ENCODE data around the gene OR2T8. TPM values are rescaled to one million over a fixed set of nuclear protein-coding genes. Genes with fewer than 3 reads are reported as not detected.
A peak's percentile ranks its signal among the peaks of the same experiment; 100 is the strongest.
"Not testable (repeated sequence)": the region's sequence is repeated elsewhere in the genome, so short reads cannot be mapped to it uniquely, and the experiment has no call there.

OR2T8 gene
- total RNA-seq, 2 experiments from 2014 or later = not detected

DNA sequence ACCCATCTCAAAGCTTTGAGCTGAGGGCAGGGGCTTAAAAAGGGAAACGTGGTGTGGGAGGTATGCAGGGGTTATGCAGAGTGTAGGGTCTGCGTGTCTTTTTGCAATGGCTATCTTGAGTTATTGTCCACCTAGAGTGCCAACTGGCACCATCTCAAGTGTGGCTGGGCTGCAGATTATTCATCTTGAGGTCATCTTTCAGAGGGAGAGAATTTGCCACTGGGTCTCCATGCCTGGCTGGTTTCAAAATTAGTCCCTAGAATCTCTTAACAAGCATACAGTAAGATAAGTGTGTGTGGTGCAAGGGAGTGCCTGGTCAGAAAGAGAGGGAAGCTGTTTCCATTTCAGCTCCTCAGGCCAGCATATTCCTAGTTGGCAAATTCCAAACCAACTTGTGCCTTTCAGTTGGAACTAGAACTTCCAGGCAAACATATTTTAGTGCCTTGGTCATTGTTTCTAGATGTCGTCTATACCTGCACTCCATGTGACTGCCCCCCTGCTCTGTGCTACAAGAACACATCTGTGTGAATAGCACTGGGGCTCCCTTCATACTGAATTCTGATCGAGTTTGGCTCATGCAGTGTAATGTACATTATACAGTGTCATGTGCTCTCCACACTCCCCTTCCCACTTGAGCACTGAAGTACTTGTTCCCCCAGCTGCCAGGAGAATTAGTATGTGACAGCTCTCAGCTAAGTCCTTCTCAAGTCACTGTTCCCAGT, 5.0 kb upstream of the OR2T8 start:
- CTCF ChIA-PET = interaction anchor here (0.6 to 1.1 kb wide), 2 partner anchors 9 to 21 kb away, joined by 3 to 5 read pairs; no protein-coding TSS in a partner anchor
- ATAC-seq (no peak), DNase-seq (no peak)
- Mint-ChIP-seq H3K9me3 (ENCODE audit: low read depth) (no peaks in the 10 kb centered on the region), H3K4me3 (no peak overlapping the region), H3K27me3 (peaks cover 7% of the 10 kb centered on the region), H3K4me1 (no peaks in the 10 kb centered on the region), H3K27ac (no peak overlapping the region), H3K36me3 (ENCODE audit: low read depth) (no peaks in the 10 kb centered on the region)
- POLR2A ChIA-PET = no interaction called here
- intact Hi-C loops (cut with DNase I, micrococcal nuclease) = loop anchor here in 1 of 2 experiments (5.0 kb wide), 1 partner anchor 233 kb away; no protein-coding TSS in a partner anchor

GRCh38 chr1:247923941-247924340, 3.9 kb downstream of the OR2T8 start:
- Mint-ChIP-seq H3K27ac (no peak overlapping the region), H3K4me1 (no peaks in the 10 kb centered on the region), H3K4me3 (no peak overlapping the region), H3K36me3 (ENCODE audit: low read depth) (no peaks in the 10 kb centered on the region), H3K27me3 (no peaks in the 10 kb centered on the region), H3K9me3 (ENCODE audit: low read depth) (no peaks in the 10 kb centered on the region)
- ChIA-PET CTCF (interaction anchor here (1.0 kb wide), 1 partner anchor 17 kb away, joined by 3 read pairs; no protein-coding TSS in a partner anchor), POLR2A (no interaction called here)
- ATAC-seq (no peak), DNase-seq (no peak)
- intact Hi-C loops (cut with DNase I, micrococcal nuclease) = no loop called here

- no peak for ATAC-seq
- CTCF ChIA-PET = interaction anchor here (1.0 kb wide), 1 partner anchor 18 kb away, joined by 3 read pairs; no protein-coding TSS in a partner anchor
Observed at GRCh38 chr1:247924868-247925267, 4.8 kb downstream of the OR2T8 start, which contains the start of gene OR2AJ1. Gene OR2AJ1, plus strand, starts transcription at chr1:247924889. Its CDS starts 8,880 bp downstream, at chr1:247933769.

DNA sequence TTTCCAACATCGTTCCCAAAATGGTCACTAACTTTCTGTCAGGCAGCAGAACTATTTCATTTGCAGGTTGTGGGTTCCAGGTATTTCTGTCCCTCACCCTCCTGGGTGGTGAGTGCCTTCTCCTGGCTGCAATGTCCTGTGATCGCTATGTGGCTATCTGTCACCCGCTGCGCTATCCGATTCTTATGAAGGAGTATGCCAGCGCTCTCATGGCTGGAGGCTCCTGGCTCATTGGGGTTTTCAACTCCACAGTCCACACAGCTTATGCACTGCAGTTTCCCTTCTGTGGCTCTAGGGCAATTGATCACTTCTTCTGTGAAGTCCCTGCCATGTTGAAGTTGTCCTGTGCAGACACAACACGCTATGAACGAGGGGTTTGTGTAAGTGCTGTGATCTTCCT, 13.9 kb downstream of the OR2T8 start:
- H3K27me3 Mint-ChIP-seq = peaks cover 4% of the 10 kb centered on the region
- no peak for ATAC-seq
- intact Hi-C loops (cut with DNase I, micrococcal nuclease) = loop anchor here in 1 of 2 experiments (10.0 kb wide), 2 partner anchors 681 to 751 kb away; no protein-coding TSS in a partner anchor
- POLR2A ChIA-PET = no interaction called here
- no peaks in the 10 kb centered on the region for H3K36me3 Mint-ChIP-seq (ENCODE audit: low read depth)
- H3K4me3 Mint-ChIP-seq = no peak overlapping the region
- H3K27ac Mint-ChIP-seq = no peak overlapping the region
- CTCF ChIA-PET = no interaction called here
- no peaks in the 10 kb centered on the region for H3K4me1 Mint-ChIP-seq
- H3K9me3 Mint-ChIP-seq (ENCODE audit: low read depth) = no peaks in the 10 kb centered on the region
- no peak for DNase-seq

More at GRCh38 chr1:247924868-247925267, 4.8 kb downstream of the OR2T8 start, which contains the start of gene OR2AJ1:
- no peaks in the 10 kb centered on the region for H3K4me1 Mint-ChIP-seq
- H3K4me3 Mint-ChIP-seq = no peak within 1 kb of the TSS
- no peaks in the 10 kb centered on the region for H3K9me3 Mint-ChIP-seq (ENCODE audit: low read depth)
- no peaks in the 10 kb centered on the region for H3K27me3 Mint-ChIP-seq
- no peak within 1 kb of the TSS for H3K27ac Mint-ChIP-seq
- intact Hi-C loops (cut with DNase I, micrococcal nuclease) = no loop called here
- no peak for DNase-seq
- no peaks in the 10 kb centered on the region for H3K36me3 Mint-ChIP-seq (ENCODE audit: low read depth)
- POLR2A ChIA-PET = no interaction called here

- Mint-ChIP-seq H3K4me1 (no peaks in the 10 kb centered on the region), H3K27ac (no peak overlapping the region), H3K4me3 (no peak overlapping the region), H3K27me3 (peaks cover 4% of the 10 kb centered on the region), H3K36me3 (ENCODE audit: low read depth) (no peaks in the 10 kb centered on the region), H3K9me3 (ENCODE audit: low read depth) (no peaks in the 10 kb centered on the region)
- DNase-seq = no peak
- intact Hi-C loops (cut with DNase I, micrococcal nuclease) = loop anchor here (5.0 to 10.0 kb wide), 5 partner anchors 253 to 887 kb away; no protein-coding TSS in a partner anchor
- CTCF ChIA-PET = interaction anchor here (0.7 to 1.6 kb wide), 4 partner anchors 21 to 869 kb away, joined by 3 to 5 read pairs (median 4); no protein-coding TSS in a partner anchor
- no peak for ATAC-seq
- POLR2A ChIA-PET = no interaction called here
Observed at GRCh38 chr1:247935781-247936180, 15.7 kb downstream of the OR2T8 start.

GRCh38 chr1:247936415-247936814, 16.4 kb downstream of the OR2T8 start:
- Mint-ChIP-seq H3K9me3 (ENCODE audit: low read depth) (no peaks in the 10 kb centered on the region), H3K4me3 (no peak overlapping the region), H3K27me3 (peaks cover 2% of the 10 kb centered on the region), H3K36me3 (ENCODE audit: low read depth) (no peaks in the 10 kb centered on the region), H3K27ac (no peak overlapping the region), H3K4me1 (no peaks in the 10 kb centered on the region)
- intact Hi-C loops (cut with DNase I, micrococcal nuclease) = loop anchor here (5.0 to 10.0 kb wide), 5 partner anchors 254 to 886 kb away; no protein-coding TSS in a partner anchor
- POLR2A ChIA-PET = no interaction called here
- DNase-seq (no peak), ATAC-seq (no peak)
- CTCF ChIA-PET = interaction anchor here (0.6 to 1.6 kb wide), 6 partner anchors 22 to 885 kb away, joined by 3 to 5 read pairs (median 4); no protein-coding TSS in a partner anchor

DNA sequence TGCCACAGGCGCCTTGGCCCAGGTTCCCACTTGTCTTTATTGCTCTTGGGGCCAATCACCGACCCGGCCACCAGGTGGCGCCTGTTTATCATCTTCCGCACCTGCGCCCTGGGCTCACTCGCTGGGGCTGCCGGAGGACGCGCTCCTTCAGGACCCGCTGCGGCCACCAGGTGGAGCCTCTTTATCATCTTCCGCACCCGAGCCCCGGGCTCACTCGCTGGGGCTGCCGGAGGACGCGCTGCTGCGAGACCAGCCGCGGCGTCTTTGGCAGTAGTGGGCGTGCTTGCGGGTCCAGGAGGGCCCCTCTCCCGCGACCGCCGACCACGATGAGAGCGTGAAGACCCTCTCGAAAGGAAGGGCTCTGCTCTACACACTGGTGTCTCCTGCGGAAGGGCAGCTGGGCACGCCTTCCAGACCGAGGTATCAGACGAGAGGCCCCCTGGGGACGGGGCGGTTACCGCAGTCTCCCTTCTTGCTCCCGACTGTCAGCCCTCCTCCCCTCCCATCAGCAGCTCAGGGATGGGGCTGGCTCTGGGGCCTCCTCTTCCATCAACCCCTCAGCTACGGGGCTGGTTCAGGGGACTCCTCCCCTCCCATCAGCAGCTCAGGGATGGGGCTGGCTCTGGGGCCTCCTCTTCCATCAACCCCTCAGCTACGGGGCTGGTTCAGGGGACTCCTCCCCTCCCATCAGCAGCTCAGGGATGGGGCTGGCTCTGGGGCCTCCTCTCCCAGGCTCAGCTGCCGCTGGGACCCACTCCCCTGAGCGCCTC, 17.1 kb downstream of the OR2T8 start:
- H3K4me3 Mint-ChIP-seq = peak overlapping the region; percentile 78
- H3K27me3 Mint-ChIP-seq; H3K9me3 Mint-ChIP-seq (ENCODE audit: low read depth); H3K4me1 Mint-ChIP-seq; H3K36me3 Mint-ChIP-seq (ENCODE audit: low read depth): not testable (repeated sequence)
- peak overlapping the region; percentile 44 for H3K27ac Mint-ChIP-seq
- CTCF ChIA-PET = interaction anchor here (0.5 to 1.6 kb wide), 7 partner anchors 8 to 373 kb away, joined by 3 to 5 read pairs (median 3); no protein-coding TSS in a partner anchor
- peak; percentile 98 for ATAC-seq
- intact Hi-C loops (cut with DNase I, micrococcal nuclease) = loop anchor here (1.0 to 10.0 kb wide), 8 partner anchors 31 to 885 kb away; no protein-coding TSS in a partner anchor
- DNase-seq = peak; percentile 97
- POLR2A ChIA-PET = interaction anchor here (0.5 to 0.6 kb wide), 2 partner anchors 313 to 937 kb away, joined by 3 read pairs; no protein-coding TSS in a partner anchor

GRCh38 chr1:247942624-247943023, 22.6 kb downstream of the OR2T8 start:
- CTCF ChIA-PET = no interaction called here
- intact Hi-C loops (cut with DNase I, micrococcal nuclease) = no loop called here
- DNase-seq = no peak
- Mint-ChIP-seq H3K9me3 (ENCODE audit: low read depth) (no peaks in the 10 kb centered on the region), H3K36me3 (ENCODE audit: low read depth) (no peaks in the 10 kb centered on the region), H3K4me1 (no peaks in the 10 kb centered on the region), H3K27me3 (peaks cover 2% of the 10 kb centered on the region), H3K27ac (no peak overlapping the region), H3K4me3 (no peak overlapping the region)
- POLR2A ChIA-PET = no interaction called here
- ATAC-seq = no peak

- intact Hi-C loops (cut with DNase I, micrococcal nuclease) = no loop called here
- ChIA-PET CTCF (no interaction called here), POLR2A (no interaction called here)
- Mint-ChIP-seq H3K4me1 (no peaks in the 10 kb centered on the region), H3K27me3 (peaks cover 2% of the 10 kb centered on the region), H3K36me3 (ENCODE audit: low read depth) (peaks cover 5% of the 10 kb centered on the region), H3K4me3 (no peak within 1 kb of the TSS), H3K27ac (no peak within 1 kb of the TSS), H3K9me3 (ENCODE audit: low read depth) (peaks cover 4% of the 10 kb centered on the region)
- DNase-seq = no peak
- no peak for ATAC-seq
Observed at GRCh38 chr1:247948558-247948957, 28.5 kb downstream of the OR2T8 start, which contains the start of gene OR2L8. Gene OR2L8, plus strand, starts transcription at chr1:247948858. Its CDS starts 0 bp downstream, at chr1:247948858.

- peaks cover 5% of the 10 kb centered on the region for H3K36me3 Mint-ChIP-seq (ENCODE audit: low read depth)
- DNase-seq (no peak), ATAC-seq (no peak)
- intact Hi-C loops (cut with DNase I, micrococcal nuclease) = no loop called here
- no peak overlapping the region for H3K4me3 Mint-ChIP-seq
- POLR2A ChIA-PET = no interaction called here
- no peak overlapping the region for H3K27ac Mint-ChIP-seq
- H3K9me3 Mint-ChIP-seq (ENCODE audit: low read depth) = peaks cover 4% of the 10 kb centered on the region
- H3K27me3 Mint-ChIP-seq = no peaks in the 10 kb centered on the region
- no peaks in the 10 kb centered on the region for H3K4me1 Mint-ChIP-seq
- CTCF ChIA-PET = no interaction called here
Observed at GRCh38 chr1:247953408-247953807, 33.4 kb downstream of the OR2T8 start.

DNA sequence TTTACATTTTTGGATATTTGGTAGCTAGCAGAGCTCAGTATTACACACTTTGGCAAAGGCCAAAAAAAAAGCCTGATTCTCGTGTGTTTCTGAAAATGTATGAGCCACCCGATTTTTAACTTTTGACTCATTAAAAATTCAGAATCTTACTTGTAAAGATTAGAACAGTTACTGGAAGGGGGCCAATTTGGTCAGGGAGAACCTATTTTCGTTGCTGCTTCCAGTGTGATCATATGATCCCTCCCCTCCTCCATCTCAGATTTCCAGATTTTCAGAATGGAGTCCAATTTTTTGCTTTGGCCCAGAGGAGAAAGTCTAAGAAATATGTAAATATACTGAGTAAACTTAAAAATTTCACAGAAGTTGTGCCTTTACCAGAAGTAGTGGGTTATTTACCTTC, 41.7 kb downstream of the OR2T8 start:
- Mint-ChIP-seq H3K36me3 (ENCODE audit: low read depth) (peaks cover 1% of the 10 kb centered on the region), H3K4me3 (no peak overlapping the region), H3K9me3 (ENCODE audit: low read depth) (peaks cover 2% of the 10 kb centered on the region), H3K27ac (no peak overlapping the region), H3K4me1 (peaks cover 9% of the 10 kb centered on the region), H3K27me3 (no peaks in the 10 kb centered on the region)
- intact Hi-C loops (cut with DNase I, micrococcal nuclease) = no loop called here
- POLR2A ChIA-PET = no interaction called here
- CTCF ChIA-PET = no interaction called here
- ATAC-seq (no peak), DNase-seq (no peak)
